ENCODE measurements around the gene BTNL3.
A peak's percentile ranks its signal among the peaks of the same experiment; 100 is the strongest.

DNA sequence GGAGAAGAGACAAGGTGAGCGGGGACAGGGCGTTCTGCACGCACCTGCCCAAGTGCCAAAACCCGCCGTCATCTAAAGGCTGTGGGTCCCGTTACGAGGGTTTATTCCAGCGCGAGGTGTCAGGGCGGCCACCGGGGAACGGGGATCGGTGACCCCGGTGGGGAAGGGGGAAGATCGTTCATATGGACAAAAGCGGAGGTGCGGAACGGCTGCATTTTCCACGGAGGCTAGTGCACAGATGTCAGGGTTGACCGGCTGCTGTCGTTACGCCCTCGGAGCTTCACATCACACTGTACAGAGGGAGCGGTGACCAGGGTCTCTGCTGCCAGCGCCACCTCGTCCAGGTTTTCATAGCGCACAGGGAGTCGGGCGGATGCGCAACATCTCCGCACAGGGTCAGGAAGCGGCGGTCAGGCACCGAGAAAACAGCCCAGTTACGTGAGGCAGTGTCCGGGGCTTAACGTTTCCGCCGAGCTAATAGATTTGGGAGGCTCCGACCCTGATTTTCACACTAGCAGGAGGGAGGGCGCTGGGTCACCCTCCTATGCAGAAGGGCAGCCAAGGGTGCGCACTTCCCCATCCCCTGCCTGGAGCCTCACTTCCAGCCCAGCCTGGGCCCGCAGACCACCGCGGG is 65.0 kb downstream of the BTNL3 start:
- TF ChIP-seq, protein P1, sequence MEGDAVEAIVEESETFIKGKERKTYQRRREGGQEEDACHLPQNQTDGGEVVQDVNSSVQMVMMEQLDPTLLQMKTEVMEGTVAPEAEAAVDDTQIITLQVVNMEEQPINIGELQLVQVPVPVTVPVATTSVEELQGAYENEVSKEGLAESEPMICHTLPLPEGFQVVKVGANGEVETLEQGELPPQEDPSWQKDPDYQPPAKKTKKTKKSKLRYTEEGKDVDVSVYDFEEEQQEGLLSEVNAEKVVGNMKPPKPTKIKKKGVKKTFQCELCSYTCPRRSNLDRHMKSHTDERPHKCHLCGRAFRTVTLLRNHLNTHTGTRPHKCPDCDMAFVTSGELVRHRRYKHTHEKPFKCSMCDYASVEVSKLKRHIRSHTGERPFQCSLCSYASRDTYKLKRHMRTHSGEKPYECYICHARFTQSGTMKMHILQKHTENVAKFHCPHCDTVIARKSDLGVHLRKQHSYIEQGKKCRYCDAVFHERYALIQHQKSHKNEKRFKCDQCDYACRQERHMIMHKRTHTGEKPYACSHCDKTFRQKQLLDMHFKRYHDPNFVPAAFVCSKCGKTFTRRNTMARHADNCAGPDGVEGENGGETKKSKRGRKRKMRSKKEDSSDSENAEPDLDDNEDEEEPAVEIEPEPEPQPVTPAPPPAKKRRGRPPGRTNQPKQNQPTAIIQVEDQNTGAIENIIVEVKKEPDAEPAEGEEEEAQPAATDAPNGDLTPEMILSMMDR (IDR thresholded peaks at IDR 0.05; ENCODE audit: extremely low read depth in 1 of 2, insufficient read depth in 1 of 2, low read depth in 1 of 2, low read length in 2 of 2), result no peak
- TF ChIP-seq EZH2 (IDR thresholded peaks at IDR 0.05; ENCODE audit: borderline replicate concordance, low read depth, low read length, severe bottlenecking) (peak; percentile 88), POLR2A (IDR thresholded peaks at IDR 0.05; ENCODE audit: low read depth, low read length) (no peak), FOS (IDR thresholded peaks at IDR 0.05; ENCODE audit: borderline replicate concordance, insufficient read depth, low read length) (no peak)
- TF ChIP-seq, protein P2, sequence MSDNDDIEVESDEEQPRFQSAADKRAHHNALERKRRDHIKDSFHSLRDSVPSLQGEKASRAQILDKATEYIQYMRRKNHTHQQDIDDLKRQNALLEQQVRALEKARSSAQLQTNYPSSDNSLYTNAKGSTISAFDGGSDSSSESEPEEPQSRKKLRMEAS (IDR thresholded peaks at IDR 0.05; ENCODE audit: insufficient read depth, insufficient read length), result no peak
